ENCODE measurements around the gene NTM. TPM values are rescaled to one million over a fixed set of nuclear protein-coding genes. Genes with fewer than 3 reads are reported as not detected.

The NTM gene
- total RNA-seq, 4 donors from 2014 or later = 1.4 to 2.8 (median 1.7) TPM

- Histone ChIP-seq H3K4me3 (no peak overlapping the region), H3K36me3 (no peaks in the 10 kb centered on the region), H3K9me3 (no peaks in the 10 kb centered on the region), H3K4me1 (peaks cover 0 to 5% (median 0%) of the 10 kb centered on the region in 4 donors), H3K27ac (no peak overlapping the region), H3K27me3 (no peaks in the 10 kb centered on the region)
- DNase-seq = no peak
- TF ChIP-seq CTCF (IDR thresholded peaks at IDR 0.05) (no peak), POLR2A (IDR thresholded peaks at IDR 0.05) (no peak)
Observed at GRCh38 chr11:131692961-131693360, 322.5 kb downstream of the NTM start.

GRCh38 chr11:131693756-131694155 lies 323.3 kb downstream of the NTM start:
- Histone ChIP-seq H3K36me3 (no peaks in the 10 kb centered on the region), H3K4me1 (no peaks in the 10 kb centered on the region), H3K4me3 (no peak overlapping the region), H3K9me3 (no peaks in the 10 kb centered on the region), H3K27ac (no peak overlapping the region), H3K27me3 (no peaks in the 10 kb centered on the region)
- TF ChIP-seq POLR2A (IDR thresholded peaks at IDR 0.05) = no peak
- TF ChIP-seq CTCF (IDR thresholded peaks at IDR 0.05) = no peak
- no peak for DNase-seq

- no peak overlapping the region for H3K4me3 ChIP-seq
Observed at GRCh38 chr11:131694526-131695424, 324.4 kb downstream of the NTM start.

GRCh38 chr11:131695889-131696429 lies 325.5 kb downstream of the NTM start:
- Histone ChIP-seq H3K9me3 (no peaks in the 10 kb centered on the region), H3K27me3 (no peaks in the 10 kb centered on the region), H3K36me3 (no peaks in the 10 kb centered on the region), H3K4me3 (no peak overlapping the region), H3K27ac (no peak overlapping the region), H3K4me1 (no peaks in the 10 kb centered on the region)
- DNase-seq = no peak
- TF ChIP-seq CTCF (IDR thresholded peaks at IDR 0.05) (no peak), POLR2A (IDR thresholded peaks at IDR 0.05) (no peak)

More at GRCh38 chr11:131694526-131695424, 324.4 kb downstream of the NTM start:
- H3K27ac ChIP-seq = no peak overlapping the region
- DNase-seq = peak; percentile 23 to 80 (median 78)
- H3K4me1 ChIP-seq = no peaks in the 10 kb centered on the region
- H3K36me3 ChIP-seq = no peaks in the 10 kb centered on the region
- no peaks in the 10 kb centered on the region for H3K27me3 ChIP-seq
- TF ChIP-seq CTCF (IDR thresholded peaks at IDR 0.05) = peak in 5 of 6 experiments; percentile 21 to 82 (median 75)
- TF ChIP-seq POLR2A (IDR thresholded peaks at IDR 0.05) = no peak
- no peaks in the 10 kb centered on the region for H3K9me3 ChIP-seq

GRCh38 chr11:131696690-131697089 lies 326.3 kb downstream of the NTM start:
- TF ChIP-seq CTCF (IDR thresholded peaks at IDR 0.05) (no peak), POLR2A (IDR thresholded peaks at IDR 0.05) (no peak)
- no peaks in the 10 kb centered on the region for H3K27me3 ChIP-seq
- no peak for DNase-seq
- no peaks in the 10 kb centered on the region for H3K4me1 ChIP-seq
- H3K27ac ChIP-seq = no peak overlapping the region
- H3K4me3 ChIP-seq = no peak overlapping the region
- H3K9me3 ChIP-seq = no peaks in the 10 kb centered on the region
- no peaks in the 10 kb centered on the region for H3K36me3 ChIP-seq

Data from Peyer's patch (tissue), 4 donors.